Measurements from ENCODE around the gene LAMTOR3.
A peak's percentile ranks its signal among the peaks of the same experiment; 100 is the strongest.

Gene LAMTOR3

GRCh38 chr4:99917575-99917974 lies 23.3 kb upstream of the LAMTOR3 start:
- no peak for DNase-seq (ENCODE audit: low spot score)
- no peak for TF ChIP-seq CTCF (IDR thresholded peaks at IDR 0.05; ENCODE audit: borderline replicate concordance, control extremely low read depth, extremely low read depth, insufficient read depth, missing control alignments)
- in situ Hi-C loops (cut with MboI; ENCODE audit: low sequenced_read_pairs, unreplicated experiment) = no loop called here

GRCh38 chr4:99915449-99915848 lies 21.2 kb upstream of the LAMTOR3 start:
- TF ChIP-seq CTCF (IDR thresholded peaks at IDR 0.05; ENCODE audit: borderline replicate concordance, control extremely low read depth, extremely low read depth, insufficient read depth, missing control alignments) = no peak
- in situ Hi-C loops (cut with MboI; ENCODE audit: low sequenced_read_pairs, unreplicated experiment) = no loop called here
- no peak for DNase-seq (ENCODE audit: low spot score)

GRCh38 chr4:99894998-99895397 lies 771 bp upstream of the LAMTOR3 start:
- DNase-seq (ENCODE audit: low spot score) = no peak
- TF ChIP-seq CTCF (IDR thresholded peaks at IDR 0.05; ENCODE audit: borderline replicate concordance, control extremely low read depth, extremely low read depth, insufficient read depth, missing control alignments) = no peak
- in situ Hi-C loops (cut with MboI; ENCODE audit: low sequenced_read_pairs, unreplicated experiment) = no loop called here

GRCh38 chr4:99893839-99894160 lies 427 bp downstream of the LAMTOR3 start:
- in situ Hi-C loops (cut with MboI; ENCODE audit: low sequenced_read_pairs, unreplicated experiment) = no loop called here
- DNase-seq (ENCODE audit: low spot score) = peak; percentile 6
- no peak for TF ChIP-seq CTCF (IDR thresholded peaks at IDR 0.05; ENCODE audit: borderline replicate concordance, control extremely low read depth, extremely low read depth, insufficient read depth, missing control alignments)

- DNase-seq (ENCODE audit: low spot score) = no peak
- in situ Hi-C loops (cut with MboI; ENCODE audit: low sequenced_read_pairs, unreplicated experiment) = no loop called here
- TF ChIP-seq CTCF (IDR thresholded peaks at IDR 0.05; ENCODE audit: borderline replicate concordance, control extremely low read depth, extremely low read depth, insufficient read depth, missing control alignments) = no peak
These were observed 1.2 kb downstream of the LAMTOR3 start for GRCh38 chr4:99893029-99893428.

- in situ Hi-C loops (cut with MboI; ENCODE audit: low sequenced_read_pairs, unreplicated experiment) = no loop called here
- DNase-seq (ENCODE audit: low spot score) = no peak
- no peak for TF ChIP-seq CTCF (IDR thresholded peaks at IDR 0.05; ENCODE audit: borderline replicate concordance, control extremely low read depth, extremely low read depth, insufficient read depth, missing control alignments)
These were observed 2.9 kb downstream of the LAMTOR3 start for GRCh38 chr4:99891351-99891750.

- in situ Hi-C loops (cut with MboI; ENCODE audit: low sequenced_read_pairs, unreplicated experiment) = no loop called here
- no peak for TF ChIP-seq CTCF (IDR thresholded peaks at IDR 0.05; ENCODE audit: borderline replicate concordance, control extremely low read depth, extremely low read depth, insufficient read depth, missing control alignments)
- DNase-seq (ENCODE audit: low spot score) = no peak
These were observed 6.4 kb downstream of the LAMTOR3 start for GRCh38 chr4:99887837-99888236.

Measured in GM13976 (cell line).